ENCODE measurements around the gene C16orf96.

C16orf96 gene

GRCh38 chr16:4556112-4556511, at the start of gene C16orf96:
Gene C16orf96 (plus strand): TSS chr16:4556340. CDS start chr16:4556490, 150 bp downstream.
- no peak for DNase-seq (ENCODE audit: low spot score)

DNA sequence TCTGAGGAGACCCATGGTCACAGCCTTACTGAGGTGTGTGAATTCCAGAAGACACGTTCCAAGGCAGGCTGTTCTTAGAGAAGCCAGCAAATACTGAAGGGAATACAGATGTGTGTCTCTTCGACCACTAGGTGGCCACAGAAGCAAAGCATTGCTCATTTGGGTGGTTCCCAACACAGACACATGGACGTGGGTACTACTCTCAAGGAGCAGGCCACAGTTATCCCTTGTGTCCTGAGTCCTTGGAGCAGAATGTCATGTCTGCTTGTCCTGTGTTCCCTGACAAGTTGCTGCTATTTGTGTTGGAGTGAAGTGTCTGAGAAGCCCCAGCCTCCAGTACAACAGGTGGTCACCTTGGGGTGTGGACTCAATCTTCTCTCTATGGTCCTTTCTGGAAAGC, 49.7 kb upstream of the C16orf96 start:
- DNase-seq (ENCODE audit: low spot score) = peak; percentile 76

DNA sequence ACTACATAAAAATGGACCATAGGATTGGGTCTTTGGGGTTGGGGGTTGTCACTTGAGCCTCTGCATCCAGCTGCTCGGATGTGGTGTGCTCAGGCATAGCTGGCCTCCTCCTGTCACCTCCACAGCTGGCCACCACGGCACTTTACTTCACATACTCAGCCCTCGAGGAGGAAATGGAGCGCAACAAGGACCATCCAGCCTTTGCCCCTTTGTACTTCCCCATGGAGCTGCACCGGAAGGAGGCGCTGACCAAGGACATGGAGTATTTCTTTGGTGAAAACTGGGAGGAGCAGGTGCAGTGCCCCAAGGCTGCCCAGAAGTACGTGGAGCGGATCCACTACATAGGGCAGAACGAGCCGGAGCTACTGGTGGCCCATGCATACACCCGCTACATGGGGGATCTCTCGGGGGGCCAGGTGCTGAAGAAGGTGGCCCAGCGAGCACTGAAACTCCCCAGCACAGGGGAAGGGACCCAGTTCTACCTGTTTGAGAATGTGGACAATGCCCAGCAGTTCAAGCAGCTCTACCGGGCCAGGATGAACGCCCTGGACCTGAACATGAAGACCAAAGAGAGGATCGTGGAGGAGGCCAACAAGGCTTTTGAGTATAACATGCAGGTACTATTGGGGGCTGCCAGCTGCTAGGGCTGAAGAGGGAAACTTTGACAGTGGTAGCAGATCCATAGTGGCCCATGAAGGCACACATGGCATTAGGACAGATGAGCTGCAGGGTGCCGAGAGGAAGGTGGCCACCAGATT, 48.4 kb upstream of the C16orf96 start:
- no peak for DNase-seq (ENCODE audit: low spot score)

DNA sequence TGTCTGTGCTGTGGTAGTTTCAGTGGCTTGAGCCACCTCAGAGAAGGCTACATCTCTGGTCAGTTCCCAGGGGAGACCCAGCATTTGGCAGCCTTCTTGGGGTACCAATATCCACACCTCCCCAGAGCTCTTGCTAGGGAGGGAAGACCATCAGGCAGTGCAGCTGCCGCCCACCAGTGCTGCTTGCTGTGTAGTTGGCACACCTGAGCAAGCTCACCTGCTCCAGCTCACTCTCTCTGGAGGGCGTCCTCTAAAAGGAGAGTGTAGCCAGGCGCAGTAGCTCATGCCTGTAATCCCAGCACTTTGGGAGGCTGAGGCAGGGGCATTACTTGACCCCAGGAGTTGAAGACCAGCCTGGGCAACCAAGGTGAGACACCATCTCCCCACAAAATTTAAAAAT, 47.3 kb upstream of the C16orf96 start:
- no peak for DNase-seq (ENCODE audit: low spot score)

DNA sequence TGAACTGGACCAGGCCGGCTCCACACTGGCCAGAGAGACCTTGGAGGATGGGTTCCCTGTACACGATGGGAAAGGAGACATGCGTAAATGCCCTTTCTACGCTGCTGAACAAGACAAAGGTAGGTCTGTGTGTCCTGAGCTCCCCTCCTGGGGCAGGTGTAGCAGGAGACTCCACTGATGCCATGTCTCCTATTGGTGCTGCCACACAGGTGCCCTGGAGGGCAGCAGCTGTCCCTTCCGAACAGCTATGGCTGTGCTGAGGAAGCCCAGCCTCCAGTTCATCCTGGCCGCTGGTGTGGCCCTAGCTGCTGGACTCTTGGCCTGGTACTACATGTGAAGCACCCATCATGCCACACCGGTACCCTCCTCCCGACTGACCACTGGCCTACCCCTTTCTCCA, 46.7 kb upstream of the C16orf96 start:
- no peak for DNase-seq (ENCODE audit: low spot score)

- DNase-seq (ENCODE audit: low spot score) = no peak
Measured at GRCh38 chr16:4510131-4510530, 46.0 kb upstream of the C16orf96 start.

GRCh38 chr16:4510747-4511426, 45.3 kb upstream of the C16orf96 start:
- DNase-seq (ENCODE audit: low spot score) = no peak

- DNase-seq (ENCODE audit: low spot score) = no peak
Measured at GRCh38 chr16:4511441-4512082, 44.6 kb upstream of the C16orf96 start.

GRCh38 chr16:4512473-4512872, 43.7 kb upstream of the C16orf96 start:
- no peak for DNase-seq (ENCODE audit: low spot score)

DNA sequence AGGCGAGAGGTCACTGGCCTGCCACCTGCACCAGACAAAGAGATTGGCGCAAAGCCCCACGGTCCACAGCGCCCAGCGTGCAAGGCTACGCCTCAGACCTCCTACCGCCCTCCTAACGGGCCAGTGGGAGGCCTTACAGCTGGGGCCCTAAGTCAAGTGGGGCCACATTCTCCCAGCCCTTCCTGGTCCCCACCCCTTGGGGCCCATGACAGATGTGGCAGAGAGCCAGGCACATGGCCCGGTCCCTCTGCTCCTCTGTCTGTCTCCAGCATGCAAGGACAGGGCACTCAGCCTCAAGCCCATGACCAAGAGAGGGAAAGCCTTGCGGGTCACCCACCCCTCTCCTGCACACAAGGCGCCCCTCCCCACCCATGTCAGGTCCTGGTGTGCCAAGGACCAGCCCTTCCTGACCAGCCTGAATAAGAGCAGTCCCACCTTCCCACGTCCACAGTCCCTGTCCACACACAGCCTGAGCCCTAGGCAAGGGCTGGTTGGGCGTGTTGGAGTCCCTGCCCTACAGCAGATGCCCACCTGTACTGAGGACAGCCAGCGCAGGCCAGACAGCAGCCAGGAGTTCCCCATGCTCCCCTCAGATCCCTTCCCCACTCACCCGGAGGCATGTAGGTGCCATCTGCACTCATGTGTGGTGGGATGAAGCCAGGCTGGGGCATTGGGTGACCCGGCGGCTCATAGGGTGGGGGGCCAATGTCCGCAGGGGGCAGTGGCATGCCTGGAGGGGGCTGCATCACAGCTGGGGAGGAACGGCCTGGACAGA, 42.9 kb upstream of the C16orf96 start:
- DNase-seq (ENCODE audit: low spot score) = no peak

- no peak for DNase-seq (ENCODE audit: low spot score)
Measured at GRCh38 chr16:4513881-4514280, 42.3 kb upstream of the C16orf96 start.

DNA sequence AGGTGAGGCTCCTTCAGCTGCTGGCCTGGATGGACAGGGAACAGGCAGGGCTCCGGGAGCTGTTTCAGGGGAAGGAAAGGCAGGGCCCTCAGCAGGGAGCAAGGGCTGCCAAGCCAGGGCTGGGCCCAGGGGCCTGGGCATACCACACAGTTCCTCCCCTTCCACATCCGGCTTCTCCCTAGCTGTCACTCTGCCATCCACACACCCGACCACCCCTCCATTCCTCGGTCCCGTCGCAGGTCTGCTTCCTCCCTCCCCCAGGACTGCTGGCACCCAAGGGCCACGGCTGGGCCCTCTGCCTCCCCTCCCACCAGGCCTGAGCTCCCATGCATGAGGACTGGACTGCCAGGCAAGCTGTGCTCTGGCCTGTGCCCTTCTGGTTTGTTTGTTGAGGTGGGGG, 41.5 kb upstream of the C16orf96 start:
- no peak for DNase-seq (ENCODE audit: low spot score)

GRCh38 chr16:4515611-4516233, 40.4 kb upstream of the C16orf96 start:
- no peak for DNase-seq (ENCODE audit: low spot score)

GRCh38 chr16:4517812-4518680, 38.1 kb upstream of the C16orf96 start:
- no peak for DNase-seq (ENCODE audit: low spot score)

- DNase-seq (ENCODE audit: low spot score) = no peak
Measured at GRCh38 chr16:4519274-4520058, 36.7 kb upstream of the C16orf96 start.

DNA sequence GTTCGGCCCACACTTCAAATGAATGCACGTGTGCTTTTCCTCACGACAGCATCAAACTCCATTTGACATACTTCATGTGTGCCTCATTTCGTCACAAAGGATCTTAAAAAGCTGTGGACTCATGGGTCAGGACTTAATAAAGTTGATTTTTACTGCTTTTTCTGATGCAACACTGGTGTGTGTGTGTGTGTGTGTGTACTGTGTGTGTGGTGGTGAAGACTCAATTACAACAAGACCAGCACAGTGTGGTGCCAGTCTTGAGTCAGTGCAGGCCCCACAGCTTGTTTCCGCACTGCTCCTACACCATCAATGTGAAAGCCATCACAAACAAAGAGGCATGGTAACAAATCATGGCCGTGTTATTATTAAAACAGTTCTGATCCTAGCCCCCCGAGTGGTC, 35.2 kb upstream of the C16orf96 start:
- no peak for DNase-seq (ENCODE audit: low spot score)

- DNase-seq (ENCODE audit: low spot score) = no peak
Measured at GRCh38 chr16:4522051-4522581, 34.0 kb upstream of the C16orf96 start.

GRCh38 chr16:4523686-4524085, 32.5 kb upstream of the C16orf96 start:
- no peak for DNase-seq (ENCODE audit: low spot score)

DNA sequence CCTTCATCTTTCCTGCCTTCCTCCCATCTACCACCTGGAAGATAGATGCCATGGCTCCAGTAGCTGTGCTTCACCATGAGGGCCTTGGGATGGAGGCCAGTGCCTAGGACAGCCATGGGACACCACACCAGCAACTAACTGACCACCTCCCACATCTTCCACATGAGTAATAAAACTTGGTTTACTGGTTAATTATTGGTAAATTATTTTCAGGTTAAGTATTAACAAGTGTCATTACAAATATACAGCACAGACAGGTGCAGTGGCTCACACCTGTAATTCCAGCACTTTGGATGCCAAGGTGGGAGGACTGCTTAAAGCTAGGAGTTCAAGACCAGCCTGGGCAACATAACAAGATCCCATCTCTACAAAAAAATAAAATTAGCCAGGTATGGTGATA, 31.6 kb upstream of the C16orf96 start:
- DNase-seq (ENCODE audit: low spot score) = no peak

GRCh38 chr16:4525069-4525468, 31.1 kb upstream of the C16orf96 start:
- DNase-seq (ENCODE audit: low spot score) = no peak
